ENCODE results near the gene DPP4. TPM values are rescaled to one million over a fixed set of nuclear protein-coding genes. Genes with fewer than 3 reads are reported as not detected.

The DPP4 gene
- total RNA-seq, 1 experiment from 2014 or later: 2.8 TPM

- no peak overlapping the region for H4K8ac ChIP-seq (replicated peaks; ENCODE audit: insufficient read length, low read depth, low read length)
- H3K79me1 ChIP-seq (ENCODE audit: insufficient read depth, low read depth, low read length, poor library complexity, severe bottlenecking): no peaks in the 10 kb centered on the region
- H4K5ac ChIP-seq (ENCODE audit: insufficient read length, low read depth, low read length): no peak overlapping the region
- no peak for TF ChIP-seq CTCF (conservative IDR thresholded peaks at IDR 0.05)
- no peak overlapping the region for H2AK5ac ChIP-seq (ENCODE audit: insufficient read length, low read length)
- no peaks in the 10 kb centered on the region for H4K20me1 ChIP-seq (ENCODE audit: control insufficient read depth, insufficient read depth, insufficient read length)
- H3K23ac ChIP-seq (ENCODE audit: insufficient read length, low read depth, low read length): no peak overlapping the region
- H3K27me3 ChIP-seq (ENCODE audit: insufficient read depth, low read length): no peaks in the 10 kb centered on the region
- no peak overlapping the region for H3K9ac ChIP-seq (ENCODE audit: extremely low read depth, insufficient read length, low read length)
- H3K9me3 Mint-ChIP-seq: peaks cover 0 to 2% of the 10 kb centered on the region in 2 experiments; a peak in 1 of 5 replicates
- no peak overlapping the region for H3K18ac ChIP-seq (ENCODE audit: insufficient read length, low read depth, low read length)
- H3K4me1 ChIP-seq (ENCODE audit: insufficient read depth, low read length): peaks cover 2% of the 10 kb centered on the region; the same call in 1 of the 2 replicates
- H2BK120ac ChIP-seq (ENCODE audit: low read depth, low read length, poor library complexity, severe bottlenecking): no peak overlapping the region
- DNase-seq: no peak
- no peak overlapping the region for H3K14ac ChIP-seq (ENCODE audit: insufficient read depth, low read length)
- no CpG with 5 or more reads among the region's 2 CpGs for WGBS (ENCODE audit: extremely low coverage, insufficient read length, low lambda C conversion rate)
- no peak overlapping the region for H3K4me2 ChIP-seq (ENCODE audit: insufficient read depth, insufficient read length, low read length)
- no peak overlapping the region for H2BK5ac ChIP-seq (ENCODE audit: insufficient read length, low read length)
- H3K56ac ChIP-seq (ENCODE audit: insufficient read length, low read depth, low read length): no peak overlapping the region
- H3K27ac ChIP-seq (ENCODE audit: insufficient read length, low read depth, low read length): no peak overlapping the region
- H3K9me3 ChIP-seq (ENCODE audit: control insufficient read depth, low read depth, low read length): no peaks in the 10 kb centered on the region
- no peak overlapping the region; a peak in 1 of 7 replicates for H3K27ac Mint-ChIP-seq
- H3K4me3 Mint-ChIP-seq: no peak overlapping the region
- no peak overlapping the region for H2BK20ac ChIP-seq (ENCODE audit: low read depth, low read length, poor library complexity, severe bottlenecking)
- H2AFZ ChIP-seq (ENCODE audit: low read length): no peak overlapping the region
- H3K4ac ChIP-seq (ENCODE audit: low read depth, low read length): no peak overlapping the region
- H3K23me2 ChIP-seq (ENCODE audit: insufficient read length, low read depth, low read length, poor library complexity, severe bottlenecking): no peaks in the 10 kb centered on the region
- no peak overlapping the region for H3T11ph ChIP-seq (ENCODE audit: low read length)
- no peaks in the 10 kb centered on the region for H3K27me3 Mint-ChIP-seq (ENCODE audit: low read depth)
- peaks cover 21 to 28% of the 10 kb centered on the region in 2 experiments for H3K4me1 Mint-ChIP-seq
- H4K91ac ChIP-seq (ENCODE audit: insufficient read length, low read depth, low read length): no peak overlapping the region
- no peaks in the 10 kb centered on the region for H3K79me2 ChIP-seq (ENCODE audit: insufficient read depth, low read length)
- peaks cover 0 to 6% (median 5%) of the 10 kb centered on the region in 3 experiments; a peak in 4 of 7 replicates for H3K36me3 Mint-ChIP-seq (ENCODE audit: insufficient read depth in 1 of 3, low read depth in 3 of 3)
- H2BK15ac ChIP-seq (ENCODE audit: low read depth, low read length): no peak overlapping the region
- no peak overlapping the region for H2BK12ac ChIP-seq (ENCODE audit: insufficient read length, low read depth, low read length)
These were observed 10.7 kb downstream of the DPP4 start for GRCh38 chr2:162063281-162063680.

Data from H9 (cell line).